Bone marrow (tissue), 2 donors: ENCODE results near the gene PACS2.
"Not testable (repeated sequence)": the region's sequence is repeated elsewhere in the genome, so short reads cannot be mapped to it uniquely, and the experiment has no call there.

Experiments used
- DNase-seq, 2 donors: peaks; one replicate each; lab custom pipeline; 2025; lab: John Stamatoyannopoulos, UW

The PACS2 gene

DNA sequence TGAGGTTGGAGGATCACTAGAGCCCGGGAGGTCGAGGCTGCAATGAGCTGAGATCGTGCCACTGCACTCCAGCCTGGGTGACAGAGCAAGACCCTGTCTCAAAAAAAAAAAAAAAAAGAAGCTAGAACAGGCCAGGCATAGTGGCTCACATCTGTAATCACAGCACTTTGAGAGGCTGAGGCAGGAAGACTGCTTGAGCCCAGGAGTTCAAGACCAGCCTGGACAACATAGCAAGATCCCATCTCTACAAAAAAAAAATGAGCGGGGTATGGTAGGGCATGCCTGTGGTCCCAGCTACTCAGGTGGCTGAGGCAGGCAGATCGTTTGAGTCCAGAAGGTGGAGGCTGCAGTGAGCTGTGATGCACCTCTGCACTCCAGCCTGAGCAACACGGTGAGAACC lies 25.6 kb upstream of the PACS2 start:
- DNase-seq: not testable (repeated sequence)

DNA sequence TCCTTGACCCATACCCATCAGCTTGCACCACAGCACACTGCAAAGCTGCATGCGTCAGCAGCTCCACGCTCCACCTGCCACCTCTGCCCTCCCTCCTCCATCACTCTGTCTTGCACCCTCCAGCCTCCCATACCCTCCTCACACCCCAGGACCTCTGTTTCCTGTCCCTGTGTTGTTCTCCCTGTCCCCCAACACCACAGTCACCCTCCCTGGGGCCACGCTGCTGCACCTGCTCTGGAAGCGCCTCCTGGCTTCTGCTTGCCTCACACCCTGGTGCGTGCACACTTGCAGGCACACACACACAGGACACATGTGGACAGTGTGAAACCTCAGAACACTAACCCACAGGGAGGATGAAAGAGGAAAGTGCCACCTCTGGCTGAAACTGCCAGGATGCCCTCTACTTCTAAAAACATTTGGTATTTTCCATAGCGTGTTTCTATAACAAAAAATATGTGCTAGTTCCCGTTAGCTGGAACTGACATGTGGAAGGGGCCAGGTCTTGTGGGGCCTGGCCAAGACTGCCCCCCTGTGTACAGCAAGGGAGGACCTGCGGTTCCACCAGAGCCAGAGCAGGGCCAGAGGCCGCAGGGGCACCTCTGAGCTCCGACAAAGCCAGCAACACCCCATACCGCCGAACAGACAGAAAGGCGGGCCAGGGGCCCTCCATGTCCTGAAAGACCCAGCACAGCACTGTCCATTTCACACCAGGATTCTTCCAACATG lies 23.8 kb upstream of the PACS2 start:
- DNase-seq: peak in 1 of 2 donors; percentile 24

DNA sequence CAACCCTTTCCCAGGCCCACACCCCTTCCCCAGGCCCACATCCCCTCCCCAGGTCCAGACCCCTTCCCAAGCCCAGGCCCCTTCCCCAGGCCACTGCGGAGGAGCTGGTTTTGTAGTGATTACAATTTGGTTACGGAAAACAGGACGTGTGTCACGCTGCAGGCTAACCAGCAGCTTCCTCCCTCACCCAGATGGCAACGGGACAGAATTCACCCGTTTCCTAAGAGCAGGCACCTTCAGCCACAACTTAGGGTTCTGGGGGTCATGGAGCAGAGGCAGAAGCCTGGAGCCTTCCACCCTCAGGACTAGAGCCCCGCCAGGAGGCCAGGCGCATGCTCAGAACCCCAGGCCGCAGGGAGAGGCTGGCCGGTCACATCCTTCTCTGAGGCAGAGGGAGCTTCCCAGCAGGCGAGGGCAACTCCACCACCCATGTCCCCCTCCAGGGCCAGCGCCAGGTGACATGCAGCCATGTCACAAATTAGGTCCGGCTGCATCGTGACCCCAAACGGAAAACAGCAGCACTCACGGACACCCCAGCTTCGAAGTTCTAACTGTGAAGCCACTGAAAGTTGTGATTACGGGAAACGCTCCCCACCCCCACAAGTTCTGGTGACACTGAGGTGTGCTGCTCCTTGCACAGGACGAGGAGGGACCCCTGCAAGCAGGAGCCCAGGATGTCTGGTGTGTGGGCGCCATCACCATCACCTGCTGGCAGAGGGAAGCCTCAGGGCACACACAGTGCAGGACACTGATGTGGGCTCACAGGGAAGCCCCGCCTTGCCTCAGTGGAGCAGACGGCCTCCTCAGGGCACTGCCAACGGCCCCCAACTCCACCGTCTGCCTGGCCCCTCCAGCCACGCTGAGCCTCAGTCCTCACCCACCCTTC lies 21.5 kb upstream of the PACS2 start:
- peak in 1 of 2 donors; percentile 80 for DNase-seq

DNA sequence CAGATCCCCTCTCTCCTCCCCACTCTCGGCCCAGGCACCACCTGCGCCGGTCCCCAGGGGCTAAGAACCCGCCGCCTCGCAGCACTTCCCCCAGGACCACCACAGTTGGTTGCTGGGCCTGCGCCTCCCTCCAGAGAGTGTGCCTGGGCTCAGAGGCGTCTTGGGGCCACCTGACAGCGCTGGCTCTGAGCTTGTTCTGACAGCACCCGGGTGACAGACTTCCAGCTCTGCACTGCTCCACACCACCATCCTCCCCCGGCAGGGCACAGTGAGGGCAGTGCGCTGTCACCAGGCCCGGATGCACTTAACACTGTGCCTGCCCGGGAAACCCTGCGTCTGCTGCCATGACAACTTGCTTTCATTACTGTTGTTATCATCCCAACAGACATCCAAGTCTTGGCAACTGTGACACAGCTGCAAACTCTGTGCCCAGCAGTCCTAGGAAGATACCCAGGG lies 20.4 kb upstream of the PACS2 start:
- peak in 1 of 2 donors; percentile 94 for DNase-seq

DNA sequence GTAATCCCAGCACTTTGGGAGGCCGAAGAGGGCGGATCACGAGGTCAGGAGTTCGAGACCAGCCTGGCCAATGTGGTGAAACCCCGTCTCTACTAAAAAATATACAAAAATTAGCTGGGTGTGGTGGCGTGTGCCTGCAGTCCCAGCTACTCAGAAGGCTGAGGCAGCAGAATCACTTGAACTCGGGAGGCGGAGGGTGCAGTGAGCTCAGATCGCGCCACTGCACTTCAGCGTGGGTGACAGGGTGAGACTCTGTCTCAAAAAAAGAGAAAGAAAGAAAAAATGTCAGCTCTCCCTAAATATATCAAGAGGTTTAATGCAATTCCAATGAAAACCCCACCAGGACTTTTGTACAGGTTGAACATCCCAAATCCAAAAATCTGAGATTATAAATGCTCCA lies 17.2 kb upstream of the PACS2 start:
- DNase-seq: not testable (repeated sequence)

- DNase-seq: no peak
These were observed 14.7 kb upstream of the PACS2 start for GRCh38 chr14:105299654-105300541.

GRCh38 chr14:105300542-105301102 lies 13.9 kb upstream of the PACS2 start, which contains the start of gene BRF1:
Gene BRF1, minus strand, starts transcription at chr14:105301001. Its CDS starts 372 bp downstream, at chr14:105300629.
- DNase-seq: peak; percentile 94 to 99

- peak; percentile 97 to 99 for DNase-seq
These were observed 13.2 kb upstream of the PACS2 start for GRCh38 chr14:105301103-105301914.

GRCh38 chr14:105301915-105302249 lies 12.7 kb upstream of the PACS2 start:
- DNase-seq: not testable (repeated sequence)

DNA sequence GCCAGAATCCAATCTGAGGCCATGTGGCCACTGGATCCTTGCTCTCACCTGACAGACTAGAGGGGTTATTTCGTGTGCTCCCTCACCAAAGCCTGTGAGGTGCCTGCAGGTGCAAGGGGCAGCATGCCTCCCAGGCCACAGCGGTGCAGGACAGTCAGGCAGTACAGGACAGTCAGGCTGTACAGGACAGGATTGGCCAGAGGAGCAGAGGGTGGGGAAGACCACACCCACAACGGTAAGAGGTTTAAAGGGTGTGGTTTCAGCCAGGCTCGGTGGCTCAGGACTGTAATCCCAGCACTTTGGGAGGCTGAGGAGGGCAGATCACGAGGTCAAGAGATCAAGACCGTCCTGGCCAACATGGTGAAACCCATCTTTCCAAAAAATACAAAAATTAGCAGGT lies 10.6 kb upstream of the PACS2 start:
- DNase-seq: no peak

DNA sequence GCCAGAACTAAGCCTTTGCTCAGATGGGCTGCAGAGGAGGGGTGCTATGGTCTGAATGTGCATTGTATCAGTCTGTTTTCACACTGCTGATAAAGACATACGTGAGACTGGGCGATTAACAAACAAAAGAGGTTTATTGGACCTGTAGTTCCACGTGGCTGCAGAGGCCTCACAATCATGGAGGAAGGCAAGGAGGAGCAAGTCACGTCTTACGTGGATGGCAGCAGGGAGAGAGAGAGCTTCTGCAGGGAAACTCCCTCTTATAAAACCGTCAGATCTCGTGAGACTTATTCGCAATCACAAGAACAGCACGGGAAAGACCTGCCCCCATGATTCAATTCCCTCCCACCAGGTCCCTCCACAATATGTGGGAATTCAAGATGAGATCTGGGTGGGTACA lies 10.0 kb upstream of the PACS2 start:
- DNase-seq: no peak

DNA sequence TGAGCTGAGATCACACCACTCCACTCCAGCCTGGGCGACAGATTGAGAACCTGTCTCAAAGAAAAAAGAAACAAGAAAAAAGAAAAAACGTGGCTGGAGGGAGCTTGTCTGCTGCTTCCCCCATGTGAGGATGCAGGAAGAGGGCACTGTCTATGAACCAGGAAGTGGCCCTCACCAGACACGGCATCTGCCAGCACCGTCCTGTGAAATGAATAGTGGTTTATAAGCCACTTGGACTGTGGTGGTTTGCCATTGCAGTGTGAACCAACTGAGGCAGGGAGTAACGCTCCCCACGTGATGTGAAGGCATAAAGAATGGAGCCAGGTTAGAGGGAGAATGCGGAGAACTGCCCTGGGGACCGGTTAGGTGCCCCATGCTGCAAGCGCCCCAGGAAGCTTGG lies 9.2 kb upstream of the PACS2 start:
- DNase-seq: peak in 1 of 2 donors; percentile 33

GRCh38 chr14:105305791-105306190 lies 8.8 kb upstream of the PACS2 start:
- no peak for DNase-seq

GRCh38 chr14:105307052-105307727 lies 7.4 kb upstream of the PACS2 start:
- no peak for DNase-seq

DNA sequence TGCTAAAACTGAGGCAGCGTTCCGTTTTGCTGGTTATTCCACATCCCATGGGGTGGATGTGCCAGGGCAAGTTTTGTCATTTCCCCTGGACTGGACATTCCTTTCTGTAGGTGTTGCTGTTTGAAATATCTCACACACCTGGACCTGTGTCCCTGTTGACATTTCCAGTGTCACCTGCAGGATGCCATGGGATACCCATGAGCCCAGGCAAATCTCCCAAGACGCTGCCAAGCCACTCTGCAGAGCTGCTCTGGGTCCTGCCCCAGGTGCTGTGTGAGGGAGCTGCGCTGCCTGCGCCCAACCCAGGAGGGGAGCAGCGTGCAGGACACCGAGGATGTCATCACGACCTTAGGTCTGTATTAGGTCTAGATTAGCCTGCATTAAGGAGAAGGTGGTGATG lies 5.2 kb upstream of the PACS2 start:
- no peak for DNase-seq

DNA sequence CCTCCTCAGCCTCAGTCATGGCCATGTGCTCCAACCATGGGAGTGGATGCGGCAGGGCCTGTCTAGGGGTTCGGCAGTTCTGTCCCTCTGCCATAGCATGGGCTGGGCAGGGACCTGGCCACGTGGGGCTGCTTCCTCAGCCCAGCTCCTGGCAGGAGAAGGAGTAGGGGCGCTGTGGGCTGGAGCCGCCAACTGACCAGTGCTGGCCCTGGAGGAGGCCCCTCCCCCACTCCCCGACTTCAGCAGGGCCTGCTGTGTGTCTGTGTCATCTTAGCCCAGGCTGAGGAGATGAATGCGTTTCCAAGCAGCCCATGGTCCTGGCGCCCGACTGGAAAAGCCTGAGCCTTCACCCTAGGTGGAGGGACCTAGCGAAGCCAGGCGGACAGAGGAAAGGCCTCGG lies 2.7 kb upstream of the PACS2 start:
- no peak for DNase-seq

GRCh38 chr14:105312973-105313372 lies 1.6 kb upstream of the PACS2 start:
- no peak for DNase-seq

DNA sequence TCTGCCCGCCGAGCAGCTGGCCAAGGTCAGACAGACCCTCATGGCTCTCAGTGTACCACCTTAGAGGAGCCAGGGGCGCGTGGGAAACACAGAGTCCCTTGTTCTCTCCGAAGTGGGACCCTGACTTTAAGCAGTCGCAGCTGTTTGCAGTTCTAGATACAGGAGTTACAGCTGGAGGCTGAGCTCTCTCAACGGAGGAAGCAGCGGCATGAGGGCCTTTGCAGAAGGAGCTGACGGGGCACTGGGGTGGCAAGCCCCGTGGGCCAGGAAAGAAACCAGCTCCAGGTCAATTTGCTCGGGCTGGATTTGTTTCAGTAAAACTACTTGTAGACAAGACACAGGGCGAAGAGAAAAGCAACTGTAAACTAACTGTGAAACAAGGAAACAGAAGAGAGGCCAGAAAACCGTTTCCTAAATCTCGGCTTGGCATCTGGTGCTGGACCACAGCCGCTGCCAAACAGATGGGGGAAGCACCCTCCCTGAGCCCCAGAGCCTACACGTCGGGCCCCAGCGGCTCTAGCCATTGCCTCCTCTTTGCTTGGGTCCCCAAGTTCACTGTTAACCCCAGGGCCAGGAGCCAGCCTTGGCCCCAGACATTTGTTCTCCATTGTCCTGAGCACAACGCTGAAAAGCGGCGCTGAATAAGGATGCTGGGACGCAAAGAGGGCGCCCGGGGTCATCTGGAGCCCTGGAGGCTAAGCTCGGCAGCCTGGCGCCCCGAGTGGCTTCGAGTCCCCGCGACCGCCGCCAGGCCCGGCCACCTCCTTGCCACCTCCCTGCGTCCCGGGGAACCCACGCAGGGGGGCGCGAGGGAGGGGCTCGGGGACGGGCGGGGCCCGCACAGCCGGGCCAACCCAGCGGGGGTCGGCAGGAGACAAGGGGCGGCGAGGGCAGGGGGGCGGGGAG lies 914 bp upstream of the PACS2 start:
- peak; percentile 47 to 53 for DNase-seq

DNA sequence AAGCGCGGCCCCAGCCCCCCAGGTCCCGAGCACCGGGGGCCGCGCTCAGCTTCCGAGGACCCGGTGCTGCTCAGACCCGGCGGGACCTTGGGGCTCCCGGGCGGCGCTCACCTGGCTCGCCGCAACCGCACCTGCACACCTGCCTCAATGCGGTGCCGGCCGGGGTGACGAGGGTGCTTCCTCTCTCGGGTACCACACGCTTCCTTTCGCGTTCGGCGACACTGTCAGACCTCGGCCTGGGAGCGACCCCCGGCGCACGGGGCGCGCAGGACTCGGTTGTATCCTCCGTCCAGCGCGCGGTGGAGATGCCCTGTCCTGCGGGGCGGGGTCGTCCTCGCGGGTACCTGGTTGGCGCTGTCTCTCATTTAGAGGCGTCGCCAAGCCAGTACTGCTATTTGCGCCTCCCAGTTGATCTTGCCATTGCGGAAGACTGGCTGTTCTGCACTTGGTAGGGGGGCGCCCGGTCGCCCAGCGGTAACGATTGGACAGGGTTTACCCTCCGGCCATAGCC lies 718 bp downstream of the PACS2 start:
- no peak for DNase-seq
